Left ventricle myocardium inferior (tissue), 1 donor: ENCODE results near the gene MYO5C. TPM values are rescaled to one million over a fixed set of nuclear protein-coding genes. Genes with fewer than 3 reads are reported as not detected.

Experiments
- DNase-seq: peaks from one replicate; pipeline ENCODE4 v3.0.0-alpha.2; 2020
- H3K27ac ChIP-seq: fragments of 200-600 bp; replicated peaks from 2 replicates; pipeline ENCODE4 v1.8.0; 2021
- H3K27me3 ChIP-seq: fragments of 200-600 bp; 2 replicates; pipeline ENCODE4 v1.8.0; 2021; ENCODE audit warnings: low read depth
- H3K36me3 ChIP-seq: fragments of 200-600 bp; 2 replicates; pipeline ENCODE4 v1.8.0; 2021
- H3K4me1 ChIP-seq: fragments of 200-600 bp; 2 replicates; pipeline ENCODE4 v1.8.0; 2021
- H3K4me3 ChIP-seq: fragments of 200-600 bp; 2 replicates; pipeline ENCODE4 v1.8.0; 2021; ENCODE audit warnings: mild to moderate bottlenecking, moderate library complexity
- H3K9me3 ChIP-seq: fragments of 200-600 bp; replicated peaks from 2 replicates; pipeline ENCODE4 v1.8.0; 2021
- CTCF ChIP-seq: fragments of 200-600 bp; IDR thresholded peaks from 2 replicates; pipeline ENCODE4 v1.8.0; 2021; ENCODE audit warnings: antibody characterized with exemption, mild to moderate bottlenecking, borderline replicate concordance
- intact Hi-C: fragments of 100-400 bp; cut with micrococcal nuclease; formaldehyde crosslinking; loops from one replicate; pipeline ENCODE4 v1.11.0; 2022
- total RNA-seq: library from RNA; stranded (reverse); fragmentation: NEBNext Ultra II Directional; extraction: Animal tissue kit (Norgen Biotek cat#: 25700); gene quantifications from one replicate; pipeline ENCODE4 v1.2.1, GENCODE V29; 2021
- donor health status: DM: no; HTN: yes; CAD: no; lungs with severe emphysema.

MYO5C gene
- total RNA-seq, 1 donor from 2014 or later, result 2.9 TPM

GRCh38 chr15:52276256-52276770, 19.3 kb downstream of the MYO5C start:
- Histone ChIP-seq H3K27me3 (no peaks in the 10 kb centered on the region), H3K9me3 (no peaks in the 10 kb centered on the region), H3K4me3 (no peak overlapping the region), H3K4me1 (peaks cover 10% of the 10 kb centered on the region), H3K27ac (no peak overlapping the region), H3K36me3 (peaks cover 14% of the 10 kb centered on the region)
- intact Hi-C loops, result no loop called here
- TF ChIP-seq CTCF, result no peak
- no peak for DNase-seq

- no peak overlapping the region for H3K27ac ChIP-seq
- no peaks in the 10 kb centered on the region for H3K9me3 ChIP-seq
- H3K4me1 ChIP-seq, result peaks cover 17% of the 10 kb centered on the region
- DNase-seq, result no peak
- no peak for TF ChIP-seq CTCF
- H3K4me3 ChIP-seq, result no peak overlapping the region
- intact Hi-C loops, result loop anchor here (10.0 kb wide), 1 partner anchor 61 kb away; no protein-coding TSS in a partner anchor
- H3K27me3 ChIP-seq, result no peaks in the 10 kb centered on the region
- no peaks in the 10 kb centered on the region for H3K36me3 ChIP-seq
These were observed 31.9 kb downstream of the MYO5C start for GRCh38 chr15:52263563-52264282.

- Histone ChIP-seq H3K27ac (peak overlapping the region; percentile 66), H3K4me3 (no peak overlapping the region), H3K4me1 (peaks cover 25% of the 10 kb centered on the region), H3K27me3 (no peaks in the 10 kb centered on the region), H3K9me3 (no peaks in the 10 kb centered on the region), H3K36me3 (no peaks in the 10 kb centered on the region)
- DNase-seq, result no peak
- no peak for TF ChIP-seq CTCF
- intact Hi-C loops, result loop anchor here (10.0 kb wide), 1 partner anchor 62 kb away; no protein-coding TSS in a partner anchor
These were observed 33.2 kb downstream of the MYO5C start for GRCh38 chr15:52262364-52262763.

- intact Hi-C loops, result loop anchor here (10.0 kb wide), 1 partner anchor 63 kb away; no protein-coding TSS in a partner anchor
- no peaks in the 10 kb centered on the region for H3K36me3 ChIP-seq
- peaks cover 32% of the 10 kb centered on the region for H3K4me1 ChIP-seq
- TF ChIP-seq CTCF, result peak; percentile 37
- H3K4me3 ChIP-seq, result no peak overlapping the region
- H3K9me3 ChIP-seq, result no peaks in the 10 kb centered on the region
- H3K27me3 ChIP-seq, result no peaks in the 10 kb centered on the region
- DNase-seq, result peak; percentile 50
- H3K27ac ChIP-seq, result peak overlapping the region; percentile 66
These were observed 33.9 kb downstream of the MYO5C start for GRCh38 chr15:52261498-52262242.

- Histone ChIP-seq H3K27ac (peak overlapping the region; percentile 66), H3K36me3 (no peaks in the 10 kb centered on the region), H3K27me3 (no peaks in the 10 kb centered on the region), H3K4me1 (peaks cover 35% of the 10 kb centered on the region), H3K4me3 (no peak overlapping the region), H3K9me3 (no peaks in the 10 kb centered on the region)
- no peak for TF ChIP-seq CTCF
- intact Hi-C loops, result loop anchor here (10.0 kb wide), 1 partner anchor 64 kb away; no protein-coding TSS in a partner anchor
- DNase-seq, result no peak
These were observed 34.6 kb downstream of the MYO5C start for GRCh38 chr15:52261026-52261425.
